ENCODE measurements around the gene NOX4.

GRCh38 chr11:89521792-89522191 is 30.6 kb upstream of the NOX4 start:
- TF ChIP-seq CTCF (IDR thresholded peaks at IDR 0.05; ENCODE audit: insufficient read depth, low read length) (no peak), REST (IDR thresholded peaks at IDR 0.05; ENCODE audit: insufficient replicate concordance, low read depth) (no peak)

All from HL-60 (cell line).